Neural cell (in vitro differentiated cells): ENCODE data around the gene CWC25. TPM values are rescaled to one million over a fixed set of nuclear protein-coding genes. Genes with fewer than 3 reads are reported as not detected.

ENCODE experiments used
- H2AFZ ChIP-seq: fragments of 200-600, 300-800 bp; sonication (generic), shearing (Covaris generic); 2 replicates; pipeline ENCODE4 v1.6.0; 2014; ENCODE audit warnings: low read depth, mild to moderate bottlenecking, antibody characterized with exemption, low read length, moderate library complexity
- H3F3A ChIP-seq: fragments of 200-600 bp; shearing (Covaris generic); 2 replicates; pipeline ENCODE4 v1.6.1; 2016; ENCODE audit warnings: mild to moderate bottlenecking, moderate library complexity, mixed read lengths, antibody characterized with exemption, low read length; ENCODE audit not compliant: insufficient read depth, poor library complexity, severe bottlenecking
- H3K27ac ChIP-seq: fragments of 200-600, 300-800 bp; sonication (generic), shearing (Covaris generic); 2 replicates; pipeline ENCODE4 v1.5.1; 2014; ENCODE audit warnings: mild to moderate bottlenecking, low read length, moderate library complexity
- H3K27me3 ChIP-seq: fragments of 300-800, 200-600 bp; sonication (generic), shearing (Covaris generic); 2 replicates; pipeline ENCODE4 v1.6.0; 2014; ENCODE audit warnings: mild to moderate bottlenecking, low read depth, low read length, moderate library complexity; ENCODE audit not compliant: insufficient read depth
- H3K36me3 ChIP-seq: fragments of 300-800, 200-600 bp; sonication (generic), shearing (Covaris generic); 2 replicates; pipeline ENCODE4 v1.5.1; 2014; ENCODE audit warnings: mild to moderate bottlenecking, antibody characterized with exemption, low read length, moderate library complexity; ENCODE audit not compliant: insufficient read depth
- H3K4me2 ChIP-seq: fragments of 300-800, 200-600 bp; sonication (generic), shearing (Covaris generic); 2 replicates; pipeline ENCODE4 v1.6.0; 2014; ENCODE audit warnings: mild to moderate bottlenecking, low read length
- H3K4me3 ChIP-seq: fragments of 300-800, 200-600 bp; sonication (generic), shearing (Covaris generic); 2 replicates; pipeline ENCODE4 v1.5.1; 2014; ENCODE audit warnings: mild to moderate bottlenecking, low read length, moderate library complexity
- H3K79me2 ChIP-seq: fragments of 200-600 bp; shearing (Covaris generic); replicated peaks from 2 replicates; pipeline ENCODE4 v1.6.0; 2014; ENCODE audit warnings: mild to moderate bottlenecking, low read length, moderate library complexity; ENCODE audit not compliant: insufficient read depth
- H3K9ac ChIP-seq: fragments of 300-800, 200-600 bp; sonication (generic), shearing (Covaris generic); 2 replicates; pipeline ENCODE4 v1.6.1; 2016; ENCODE audit warnings: mild to moderate bottlenecking, low read length, mixed read lengths
- H3K9me2 ChIP-seq: fragments of 200-600 bp; shearing (Covaris generic); 2 replicates; pipeline ENCODE4 v1.6.1; 2016; ENCODE audit warnings: mild to moderate bottlenecking, low read length, mixed read lengths; ENCODE audit not compliant: insufficient read depth
- H3K9me3 ChIP-seq: fragments of 200-600, 300-800 bp; sonication (generic), shearing (Covaris generic); 2 replicates; pipeline ENCODE4 v1.6.1; 2016; ENCODE audit warnings: mild to moderate bottlenecking, mixed run types, low read length, moderate library complexity, mixed read lengths
- H4K20me1 ChIP-seq: fragments of 200-600 bp; shearing (Covaris generic); 2 replicates; pipeline ENCODE4 v1.6.1; 2016; ENCODE audit warnings: mild to moderate bottlenecking, mixed run types; ENCODE audit not compliant: insufficient read depth
- CTCF ChIP-seq: fragments of 450-650 bp; IDR thresholded peaks from 2 replicates; pipeline ENCODE4 v1.5.1; 2014; ENCODE audit warnings: antibody characterized with exemption, mild to moderate bottlenecking, moderate library complexity; ENCODE audit not compliant: poor library complexity, severe bottlenecking
- EP300 ChIP-seq: fragments of 450-650 bp; conservative IDR thresholded peaks from 2 replicates; pipeline ENCODE4 v1.6.1; 2014; ENCODE audit warnings: antibody characterized with exemption, mild to moderate bottlenecking, moderate library complexity; ENCODE audit not compliant: poor library complexity, severe bottlenecking
- EZH2 ChIP-seq: fragments of 200-600, 300-800 bp; shearing (Covaris generic), sonication (generic); IDR thresholded peaks from 2 replicates; pipeline ENCODE4 v1.6.1; 2014; ENCODE audit warnings: antibody characterized with exemption, low read length, borderline replicate concordance, mild to moderate bottlenecking; ENCODE audit not compliant: insufficient read depth, poor library complexity, severe bottlenecking
- MXI1 ChIP-seq: fragments of 450-650 bp; conservative IDR thresholded peaks from 2 replicates; pipeline ENCODE4 v1.6.1; 2014; ENCODE audit warnings: antibody characterized with exemption, mild to moderate bottlenecking; ENCODE audit not compliant: poor library complexity, severe bottlenecking
- POLR2AphosphoS5 ChIP-seq: IDR thresholded peaks from 2 replicates; pipeline ENCODE4 v1.6.1; 2012
- RAD21 ChIP-seq: fragments of 450-650 bp; conservative IDR thresholded peaks from 2 replicates; pipeline ENCODE4 v1.6.1; 2014; ENCODE audit warnings: antibody characterized with exemption, mild to moderate bottlenecking, moderate library complexity
- REST ChIP-seq: IDR thresholded peaks from 2 replicates; pipeline ENCODE4 v1.6.1; 2012; ENCODE audit warnings: borderline replicate concordance
- SMC3 ChIP-seq: fragments of 450-650 bp; conservative IDR thresholded peaks from 2 replicates; pipeline ENCODE4 v1.6.1; 2014; ENCODE audit warnings: antibody characterized with exemption, mild to moderate bottlenecking, moderate library complexity; ENCODE audit not compliant: poor library complexity
- TAF1 ChIP-seq: IDR thresholded peaks from 2 replicates; pipeline ENCODE4 v1.6.1; 2012; ENCODE audit warnings: low read depth
- polyA plus RNA-seq: library from polyadenylated mRNA; depleted of rRNA; stranded (reverse); fragments of >200 nt; gene quantifications from 2 replicates; pipeline ENCODE4 v1.2.3, GENCODE V29; 2014

CWC25 gene
- polyA plus RNA-seq, 1 donor from 2014 or later, result 15.4 TPM

GRCh38 chr17:38779965-38780752, 45.0 kb downstream of the CWC25 start:
- H2AFZ ChIP-seq, result no peak overlapping the region
- H3K36me3 ChIP-seq, result no peaks in the 10 kb centered on the region
- H3K9me2 ChIP-seq, result no peaks in the 10 kb centered on the region

More at GRCh38 chr17:38779965-38780752, 45.0 kb downstream of the CWC25 start:
- Histone ChIP-seq H3K4me2 (no peak overlapping the region), H3K27ac (no peak overlapping the region), H3F3A (no peaks in the 10 kb centered on the region), H3K9ac (no peak overlapping the region), H3K4me3 (no peak overlapping the region), H3K79me2 (no peaks in the 10 kb centered on the region), H4K20me1 (no peaks in the 10 kb centered on the region), H3K9me3 (no peaks in the 10 kb centered on the region), H3K27me3 (no peaks in the 10 kb centered on the region)
- TF ChIP-seq POLR2AphosphoS5 (no peak), REST (no peak), MXI1 (no peak), SMC3 (no peak), CTCF (no peak), EP300 (no peak), RAD21 (no peak), TAF1 (no peak), EZH2 (no peak)
